Stimulated activated CD4-positive, alpha-beta T cell treated with anti-CD3 and anti-CD28 coated beads, Interleukin-2, amount 100 ng/mL, for 24 hours (primary cell): ENCODE measurements around the gene KRTAP22-1.

Source experiments
- DNase-seq, 2 donors: peaks; one replicate each; pipeline ENCODE4 v3.0.0-alpha.2; 2020

KRTAP22-1 gene

GRCh38 chr21:30628109-30628508, 27.2 kb downstream of the KRTAP22-1 start:
- DNase-seq, result no peak

DNA sequence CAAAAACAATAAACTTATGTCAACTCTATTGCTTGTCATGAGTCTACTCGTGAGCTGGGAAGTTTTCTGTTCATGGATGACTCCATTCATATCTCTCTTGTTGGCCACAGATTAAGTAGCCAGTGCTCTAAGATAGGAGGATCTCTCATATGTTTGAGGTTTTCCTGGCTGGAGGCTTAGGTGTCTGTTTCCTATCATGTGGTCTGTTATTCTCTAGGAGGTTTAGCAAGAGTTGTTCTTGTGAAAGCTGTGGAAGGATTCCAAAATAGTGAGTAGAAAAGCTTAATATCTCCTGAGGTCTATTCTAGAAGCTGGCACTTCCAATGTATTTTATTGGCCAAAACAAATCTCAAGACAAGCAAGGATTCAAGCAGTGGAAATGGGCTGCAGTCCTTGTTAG, 28.3 kb downstream of the KRTAP22-1 start:
- no peak for DNase-seq

GRCh38 chr21:30634906-30635305, 34.0 kb downstream of the KRTAP22-1 start, which contains the start of gene KRTAP20-2:
Gene KRTAP20-2 (plus strand): TSS chr21:30635206. CDS start chr21:30635264, 58 bp downstream.
- DNase-seq, result no peak

DNA sequence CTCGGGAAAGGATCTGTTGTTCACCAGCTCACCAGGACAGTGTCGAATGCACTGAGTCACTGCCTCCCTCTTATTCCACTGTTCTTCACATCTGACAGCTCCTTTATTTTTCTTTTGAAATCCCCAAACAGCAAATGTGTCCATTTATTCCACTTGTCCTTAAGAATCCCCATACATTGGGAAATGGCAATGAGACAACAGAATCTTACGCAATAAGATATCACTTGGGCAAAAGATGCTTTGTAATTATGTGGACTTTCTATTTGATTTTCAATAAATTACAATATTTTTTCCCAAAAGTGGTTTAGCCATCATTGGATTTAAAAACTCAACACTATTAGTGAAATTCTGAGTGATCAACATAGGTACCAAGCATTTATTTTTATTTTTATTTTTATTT, 37.8 kb downstream of the KRTAP22-1 start:
- DNase-seq, result no peak

GRCh38 chr21:30642564-30642963, 41.7 kb downstream of the KRTAP22-1 start, which contains the start of gene KRTAP20-3:
Gene KRTAP20-3 (plus strand): TSS chr21:30642864.
- DNase-seq, result no peak

DNA sequence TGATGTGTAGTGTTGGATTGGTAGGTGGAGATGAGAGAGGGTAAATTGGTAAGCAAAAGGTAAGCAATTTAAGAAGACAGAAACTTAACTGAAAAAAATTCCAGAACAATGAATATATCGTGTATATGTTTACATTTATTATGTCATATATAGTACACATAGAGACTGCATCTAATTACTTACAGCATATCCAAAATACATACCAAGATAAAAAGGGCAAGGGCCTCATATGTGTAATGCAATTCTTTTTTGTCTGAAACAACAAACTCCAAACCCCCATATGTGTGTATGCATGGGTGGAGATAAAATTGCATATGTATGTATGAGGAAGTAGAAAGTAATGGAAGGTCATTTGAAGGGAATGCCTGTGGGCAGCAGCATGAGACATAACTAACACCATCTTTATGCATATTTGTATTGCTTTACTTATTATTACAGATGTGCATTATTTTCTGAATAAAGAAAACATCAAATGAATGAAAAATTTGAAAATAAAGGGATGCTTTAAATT, 46.1 kb downstream of the KRTAP22-1 start:
- no peak for DNase-seq
